CD4-positive, alpha-beta memory T cell (primary cell): ENCODE measurements around the gene MORC4. TPM values are rescaled to one million over a fixed set of nuclear protein-coding genes. Genes with fewer than 3 reads are reported as not detected.
A peak's percentile ranks its signal among the peaks of the same experiment; 100 is the strongest.

Experiments
- CTCF ChIA-PET: fragments of 350-600 bp; sonication (Branson Sonifier 250); formaldehyde crosslinking; loops from one replicate; lab custom pipeline; 2021; ENCODE audit warnings: inconsistent platforms; ENCODE audit not compliant: partially characterized antibody; lab: Charles Lee
- POLR2A ChIA-PET: fragments of 350-600 bp; sonication (Branson Sonifier 250); formaldehyde crosslinking; loops from one replicate; lab custom pipeline; 2021; ENCODE audit not compliant: partially characterized antibody; lab: Charles Lee
- DNase-seq, 5 donors: peaks; one replicate each; pipeline versions ENCODE4 v3.0.0 to v3.0.0-alpha.2; 2020 to 2022; ENCODE audit warnings: mixed read lengths in 1 of 5
- H3K27ac ChIP-seq: one replicate; pipeline ENCODE4 v1.7.0; 2013; ENCODE audit warnings: low read depth, low read length
- H3K27me3 ChIP-seq: 2 replicates; pipeline ENCODE4 v1.7.0; 2013; ENCODE audit warnings: mild to moderate bottlenecking, low read length, moderate library complexity; ENCODE audit not compliant: insufficient read depth
- H3K36me3 ChIP-seq: 2 replicates; pipeline ENCODE4 v1.7.0; 2013; ENCODE audit warnings: mild to moderate bottlenecking, low read length, moderate library complexity; ENCODE audit not compliant: insufficient read depth
- H3K4me1 ChIP-seq: 2 replicates; pipeline ENCODE4 v1.7.0; 2013; ENCODE audit warnings: mild to moderate bottlenecking, low read length, moderate library complexity; ENCODE audit not compliant: insufficient read depth
- H3K4me3 ChIP-seq, 2 donors: one replicate each; pipeline ENCODE4 v1.7.0; 2013; ENCODE audit warnings: low read length in 2 of 2, mild to moderate bottlenecking in 1 of 2
- H3K9me3 ChIP-seq, 2 donors: one replicate each; pipeline ENCODE4 v1.7.0; 2013; ENCODE audit warnings: low read length in 2 of 2, control low read depth in 1 of 2; ENCODE audit not compliant: control insufficient read depth in 1 of 2
- H3K27ac Mint-ChIP-seq, 7 donors: one replicate each; pipeline ENCODE4 v1.8.0; 2020 to 2021; ENCODE audit warnings: mixed read lengths in 7 of 7, mild to moderate bottlenecking in 6 of 7, inconsistent platforms in 3 of 7, moderate library complexity in 3 of 7
- H3K27me3 Mint-ChIP-seq, 2 donors: one replicate each; pipeline ENCODE4 v1.8.0; 2020 to 2021; ENCODE audit warnings: mixed read lengths in 2 of 2
- H3K36me3 Mint-ChIP-seq, 2 donors: one replicate each; pipeline ENCODE4 v1.8.0; 2020 to 2021; ENCODE audit warnings: mixed read lengths in 2 of 2, inconsistent platforms in 1 of 2, mild to moderate bottlenecking in 1 of 2
- H3K4me1 Mint-ChIP-seq, 4 donors: one replicate each; pipeline ENCODE4 v1.8.0; 2020 to 2021; ENCODE audit warnings: mixed read lengths in 4 of 4, mild to moderate bottlenecking in 1 of 4
- H3K4me3 Mint-ChIP-seq, 8 donors: one replicate each; pipeline ENCODE4 v1.8.0; 2020 to 2021; ENCODE audit warnings: mixed read lengths in 8 of 8, mild to moderate bottlenecking in 7 of 8, moderate library complexity in 6 of 8, inconsistent platforms in 3 of 8
- H3K9me3 Mint-ChIP-seq, 8 donors: one replicate each; pipeline ENCODE4 v1.8.0; 2020 to 2021; ENCODE audit warnings: mixed read lengths in 8 of 8, mild to moderate bottlenecking in 5 of 8, inconsistent platforms in 3 of 8, moderate library complexity in 1 of 8
- intact Hi-C: fragments of 100-400 bp; cut with micrococcal nuclease; formaldehyde crosslinking; loops from one replicate; pipeline ENCODE4 v1.15.1; 2023
- polyA plus RNA-seq, 2 donors: library from polyadenylated mRNA; unstranded; fragments of 300-500 nt; fragmentation: Illumina TruSeq; gene quantifications; one replicate each; pipeline ENCODE4 v1.2.3, GENCODE V29; 2021
- total RNA-seq, 2 experiments: library from RNA; stranded (reverse); gene quantifications; one replicate each; pipeline ENCODE4 v1.2.3, GENCODE V29; 2021

Gene MORC4
- total and polyA plus RNA-seq, 4 experiments from 2014 or later: 7.9 to 12.6 (median 11.5) TPM

DNA sequence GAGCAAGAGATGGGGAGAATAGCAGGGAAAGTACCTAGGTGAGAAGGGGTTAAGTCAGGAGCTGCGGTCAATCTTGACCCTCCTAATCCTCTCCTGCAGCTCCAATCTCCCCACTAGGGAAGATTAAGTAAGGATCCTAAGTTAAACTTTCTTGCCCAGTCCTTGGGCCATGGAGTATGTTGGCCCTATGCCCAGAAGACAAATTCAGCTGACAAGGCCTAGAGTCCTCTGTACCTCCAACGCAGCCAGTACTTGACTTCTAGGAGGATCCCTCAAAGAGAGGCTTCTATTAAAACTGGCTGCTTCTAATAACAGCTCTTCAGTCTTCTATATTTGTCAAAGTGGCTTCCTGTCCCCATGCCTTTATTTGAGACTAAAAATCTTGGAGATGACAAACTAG is 78.4 kb downstream of the MORC4 start:
- intact Hi-C loops: no loop called here
- Histone ChIP-seq H3K9me3 (no peaks in the 10 kb centered on the region), H3K27ac (no peak overlapping the region), H3K4me1 (peaks cover 19% of the 10 kb centered on the region), H3K36me3 (no peaks in the 10 kb centered on the region), H3K4me3 (no peak overlapping the region), H3K27me3 (no peaks in the 10 kb centered on the region)
- H3K9me3 Mint-ChIP-seq: peaks cover 0 to 1% (median 0%) of the 10 kb centered on the region in 8 donors
- no peak overlapping the region for H3K4me3 Mint-ChIP-seq
- CTCF ChIA-PET: interaction anchor here (1.0 kb wide), 1 partner anchor 23 kb away, joined by 3 read pairs; no protein-coding TSS in a partner anchor
- no peak overlapping the region for H3K27ac Mint-ChIP-seq
- no peak for DNase-seq
- H3K36me3 Mint-ChIP-seq: no peaks in the 10 kb centered on the region
- peaks cover 15 to 20% (median 18%) of the 10 kb centered on the region in 4 donors for H3K4me1 Mint-ChIP-seq
- POLR2A ChIA-PET: no interaction called here
- H3K27me3 Mint-ChIP-seq: no peaks in the 10 kb centered on the region

GRCh38 chrX:106919932-106920452 is 80.0 kb downstream of the MORC4 start, which contains the start of gene CLDN2:
CLDN2 (plus strand) TSS chrX:106920402; CDS start chrX:106928229, 7,827 bp downstream.
- Histone ChIP-seq H3K36me3 (no peaks in the 10 kb centered on the region), H3K27ac (no peak within 1 kb of the TSS), H3K9me3 (no peaks in the 10 kb centered on the region), H3K4me3 (no peak within 1 kb of the TSS), H3K27me3 (no peaks in the 10 kb centered on the region), H3K4me1 (peaks cover 19% of the 10 kb centered on the region)
- intact Hi-C loops: no loop called here
- ChIA-PET POLR2A (no interaction called here), CTCF (no interaction called here)
- no peak within 1 kb of the TSS for H3K4me3 Mint-ChIP-seq
- peaks cover 0 to 3% of the 10 kb centered on the region in 2 donors for H3K27me3 Mint-ChIP-seq
- H3K9me3 Mint-ChIP-seq: peaks cover 0 to 1% (median 0%) of the 10 kb centered on the region in 8 donors
- no peak for DNase-seq
- peaks cover 17 to 26% (median 22%) of the 10 kb centered on the region in 4 donors for H3K4me1 Mint-ChIP-seq
- H3K27ac Mint-ChIP-seq: peak within 1 kb of the TSS in 1 of 7 donors; percentile 9
- H3K36me3 Mint-ChIP-seq: no peaks in the 10 kb centered on the region

- H3K36me3 ChIP-seq: no peaks in the 10 kb centered on the region
- CTCF ChIA-PET: interaction anchor here (1.3 kb wide), 1 partner anchor 32 kb away, joined by 3 read pairs; no protein-coding TSS in a partner anchor
- peak; percentile 40 to 59 (median 52) for DNase-seq
- no peaks in the 10 kb centered on the region for H3K9me3 ChIP-seq
- Mint-ChIP-seq H3K9me3 (peaks cover 0 to 1% (median 0%) of the 10 kb centered on the region in 8 donors), H3K4me3 (peak overlapping the region; percentile 13 to 62 (median 54)), H3K27me3 (peaks cover 0 to 3% of the 10 kb centered on the region in 2 donors), H3K36me3 (no peaks in the 10 kb centered on the region), H3K4me1 (peaks cover 17 to 26% (median 22%) of the 10 kb centered on the region in 4 donors), H3K27ac (peak overlapping the region in 6 of 7 donors; percentile 1 to 88 (median 34))
- H3K4me3 ChIP-seq: no peak overlapping the region
- intact Hi-C loops: no loop called here
- no peak overlapping the region for H3K27ac ChIP-seq
- H3K27me3 ChIP-seq: no peaks in the 10 kb centered on the region
- POLR2A ChIA-PET: no interaction called here
- H3K4me1 ChIP-seq: peaks cover 19% of the 10 kb centered on the region
These were observed 82.0 kb downstream of the MORC4 start for GRCh38 chrX:106917830-106918500.

GRCh38 chrX:106912864-106913263 is 87.1 kb downstream of the MORC4 start:
- ChIA-PET CTCF (no interaction called here), POLR2A (no interaction called here)
- Histone ChIP-seq H3K9me3 (no peaks in the 10 kb centered on the region), H3K27me3 (no peaks in the 10 kb centered on the region), H3K27ac (no peak overlapping the region), H3K36me3 (no peaks in the 10 kb centered on the region), H3K4me1 (peaks cover 11% of the 10 kb centered on the region), H3K4me3 (no peak overlapping the region)
- H3K27me3 Mint-ChIP-seq: peaks cover 0 to 3% of the 10 kb centered on the region in 2 donors
- no peak overlapping the region for H3K4me3 Mint-ChIP-seq
- no peak for DNase-seq
- H3K36me3 Mint-ChIP-seq: no peaks in the 10 kb centered on the region
- no peak overlapping the region for H3K27ac Mint-ChIP-seq
- intact Hi-C loops: no loop called here
- H3K4me1 Mint-ChIP-seq: peaks cover 11 to 17% (median 15%) of the 10 kb centered on the region in 4 donors
- H3K9me3 Mint-ChIP-seq: peaks cover 0 to 1% (median 0%) of the 10 kb centered on the region in 8 donors

- Mint-ChIP-seq H3K9me3 (peaks cover 0 to 1% (median 0%) of the 10 kb centered on the region in 8 donors), H3K27me3 (no peaks in the 10 kb centered on the region), H3K27ac (peak overlapping the region in 2 of 7 donors; percentile 66 to 72), H3K4me1 (no peaks in the 10 kb centered on the region), H3K4me3 (no peak overlapping the region), H3K36me3 (no peaks in the 10 kb centered on the region)
- no peaks in the 10 kb centered on the region for H3K9me3 ChIP-seq
- ChIA-PET CTCF (interaction anchor here (1.0 kb wide), 1 partner anchor 8 kb away, joined by 4 read pairs; no protein-coding TSS in a partner anchor), POLR2A (no interaction called here)
- no peaks in the 10 kb centered on the region for H3K36me3 ChIP-seq
- no peaks in the 10 kb centered on the region for H3K4me1 ChIP-seq
- no peak overlapping the region for H3K27ac ChIP-seq
- no peaks in the 10 kb centered on the region for H3K27me3 ChIP-seq
- no peak for DNase-seq
- intact Hi-C loops: no loop called here
- H3K4me3 ChIP-seq: no peak overlapping the region
These were observed 93.7 kb downstream of the MORC4 start for GRCh38 chrX:106906361-106906760.

GRCh38 chrX:106905064-106905708 is 94.8 kb downstream of the MORC4 start:
- ChIA-PET POLR2A (no interaction called here), CTCF (interaction anchor here (2.6 kb wide), 1 partner anchor 11 kb away, joined by 8 read pairs; no protein-coding TSS in a partner anchor)
- Mint-ChIP-seq H3K4me3 (no peak overlapping the region), H3K4me1 (no peaks in the 10 kb centered on the region), H3K36me3 (no peaks in the 10 kb centered on the region), H3K9me3 (peaks cover 0 to 1% (median 0%) of the 10 kb centered on the region in 8 donors), H3K27me3 (no peaks in the 10 kb centered on the region), H3K27ac (peak overlapping the region in 1 of 7 donors; percentile 1)
- intact Hi-C loops: no loop called here
- no peaks in the 10 kb centered on the region for H3K27me3 ChIP-seq
- H3K4me1 ChIP-seq: no peaks in the 10 kb centered on the region
- H3K4me3 ChIP-seq: no peak overlapping the region
- H3K36me3 ChIP-seq: no peaks in the 10 kb centered on the region
- no peaks in the 10 kb centered on the region for H3K9me3 ChIP-seq
- H3K27ac ChIP-seq: no peak overlapping the region
- DNase-seq: no peak
